SU-DHL-6 (cell line): Measurements from ENCODE around the gene RBM17.

Experiments
- H2AFZ ChIP-seq: fragments of 200-600 bp; sonication (generic); 2 replicates; pipeline ENCODE4 v1.6.1; 2014; ENCODE audit warnings: low read depth, mild to moderate bottlenecking, moderate library complexity, mixed read lengths, antibody characterized with exemption, low read length; ENCODE audit not compliant: severe bottlenecking
- H3F3A ChIP-seq: fragments of 200-600 bp; shearing (Covaris generic); 2 replicates; pipeline ENCODE4 v1.6.0; 2016; ENCODE audit warnings: antibody characterized with exemption, mild to moderate bottlenecking; ENCODE audit not compliant: insufficient read depth
- H3K27ac ChIP-seq: fragments of 200-600 bp; sonication (generic); 2 replicates; pipeline ENCODE4 v1.5.1; 2016; ENCODE audit warnings: low read depth, mild to moderate bottlenecking, low read length, moderate library complexity, mixed read lengths
- H3K27me3 ChIP-seq: fragments of 200-600 bp; sonication (generic), shearing (Covaris generic); 2 replicates; pipeline ENCODE4 v1.6.0; 2014; ENCODE audit warnings: mild to moderate bottlenecking, low read length
- H3K36me3 ChIP-seq: fragments of 200-600 bp; sonication (generic); 2 replicates; pipeline ENCODE4 v1.6.1; 2014; ENCODE audit warnings: mild to moderate bottlenecking, low read length, mixed read lengths
- H3K4me2 ChIP-seq: fragments of 300-600, 200-600 bp; shearing (Covaris generic), sonication (generic); 2 replicates; pipeline ENCODE4 v1.6.0; 2014; ENCODE audit warnings: low read length, low read depth, mild to moderate bottlenecking; ENCODE audit not compliant: poor library complexity, severe bottlenecking
- H3K4me3 ChIP-seq: fragments of 200-600 bp; sonication (generic); 2 replicates; pipeline ENCODE4 v1.5.1; 2014; ENCODE audit warnings: antibody characterized with exemption, low read length, mild to moderate bottlenecking, mixed read lengths; ENCODE audit not compliant: insufficient read depth, poor library complexity, severe bottlenecking
- H3K79me2 ChIP-seq: fragments of 200-600 bp; sonication (generic); 2 replicates; pipeline ENCODE4 v1.6.1; 2014; ENCODE audit warnings: mild to moderate bottlenecking, low read length, moderate library complexity; ENCODE audit not compliant: insufficient read depth
- H3K9ac ChIP-seq: fragments of 200-600 bp; sonication (generic); 2 replicates; pipeline ENCODE4 v1.7.0; 2014; ENCODE audit warnings: mild to moderate bottlenecking, low read length
- H3K9me2 ChIP-seq: fragments of 200-600 bp; sonication (generic); replicated peaks from 2 replicates; pipeline ENCODE4 v1.6.1; 2014; ENCODE audit warnings: low read length; ENCODE audit not compliant: insufficient read depth
- H3K9me3 ChIP-seq: fragments of 200-600 bp; sonication (generic); 2 replicates; pipeline ENCODE4 v1.6.1; 2014; ENCODE audit warnings: low read length, mixed read lengths; ENCODE audit not compliant: insufficient read depth
- H4K20me1 ChIP-seq: fragments of 200-600 bp; sonication (generic); 2 replicates; pipeline ENCODE4 v1.6.1; 2014; ENCODE audit warnings: low read depth, mild to moderate bottlenecking, antibody characterized with exemption, low read length, moderate library complexity, mixed read lengths
- CTCF ChIP-seq: fragments of 200-600 bp; sonication (generic); IDR thresholded peaks from one replicate; pipeline ENCODE4 v1.5.1; 2017; ENCODE audit warnings: antibody characterized with exemption, mild to moderate bottlenecking, low read length, moderate library complexity; ENCODE audit not compliant: insufficient read depth, poor library complexity, severe bottlenecking
- EZH2phosphoT487 ChIP-seq: fragments of 200-600 bp; sonication (generic), shearing (Covaris generic); conservative IDR thresholded peaks from 2 replicates; pipeline ENCODE4 v1.6.1; 2018; ENCODE audit warnings: mild to moderate bottlenecking, antibody characterized with exemption, low read length, moderate library complexity, mixed read lengths

The RBM17 gene

GRCh38 chr10:6079044-6079443 lies 9.8 kb upstream of the RBM17 start:
- H3K27ac ChIP-seq: no peak overlapping the region
- no peak overlapping the region for H3K4me2 ChIP-seq
- no peak overlapping the region for H3K4me3 ChIP-seq
- no peaks in the 10 kb centered on the region for H3K9me3 ChIP-seq
- H4K20me1 ChIP-seq: no peaks in the 10 kb centered on the region
- no peaks in the 10 kb centered on the region for H3K27me3 ChIP-seq
- no peaks in the 10 kb centered on the region for H3K79me2 ChIP-seq
- H3K9me2 ChIP-seq: no peaks in the 10 kb centered on the region
- TF ChIP-seq EZH2phosphoT487 (no peak), CTCF (no peak)
- H3K9ac ChIP-seq: no peak overlapping the region
- H3F3A ChIP-seq: no peaks in the 10 kb centered on the region
- H3K36me3 ChIP-seq: no peaks in the 10 kb centered on the region
- H2AFZ ChIP-seq: no peak overlapping the region

- Histone ChIP-seq H3K9ac (no peak overlapping the region), H3K36me3 (no peaks in the 10 kb centered on the region), H3K4me2 (no peak overlapping the region), H3K9me3 (no peaks in the 10 kb centered on the region), H3K27ac (no peak overlapping the region), H3K4me3 (no peak overlapping the region), H3K9me2 (no peaks in the 10 kb centered on the region), H3K79me2 (no peaks in the 10 kb centered on the region), H3F3A (no peaks in the 10 kb centered on the region), H4K20me1 (no peaks in the 10 kb centered on the region), H3K27me3 (no peaks in the 10 kb centered on the region), H2AFZ (peak overlapping the region; percentile 45)
- TF ChIP-seq EZH2phosphoT487 (no peak), CTCF (no peak)
Measured at GRCh38 chr10:6080417-6080973, 8.3 kb upstream of the RBM17 start.

GRCh38 chr10:6082496-6083395 lies 6.1 kb upstream of the RBM17 start:
- H4K20me1 ChIP-seq: no peaks in the 10 kb centered on the region
- TF ChIP-seq CTCF (no peak), EZH2phosphoT487 (no peak)
- no peak overlapping the region for H2AFZ ChIP-seq
- H3K9me3 ChIP-seq: no peaks in the 10 kb centered on the region
- H3K4me3 ChIP-seq: no peak overlapping the region
- H3K9me2 ChIP-seq: no peaks in the 10 kb centered on the region
- no peak overlapping the region for H3K27ac ChIP-seq
- no peaks in the 10 kb centered on the region for H3K27me3 ChIP-seq
- no peaks in the 10 kb centered on the region for H3K79me2 ChIP-seq
- H3K9ac ChIP-seq: no peak overlapping the region
- H3K4me2 ChIP-seq: no peak overlapping the region
- peaks cover 12% of the 10 kb centered on the region for H3F3A ChIP-seq
- H3K36me3 ChIP-seq: no peaks in the 10 kb centered on the region
